ENCODE measurements around the gene LCN6. TPM values are rescaled to one million over a fixed set of nuclear protein-coding genes. Genes with fewer than 3 reads are reported as not detected.

Gene LCN6
- total and polyA plus RNA-seq, 2 of the 4 experiments (the other 2 are of a cell fraction): not detected

DNA sequence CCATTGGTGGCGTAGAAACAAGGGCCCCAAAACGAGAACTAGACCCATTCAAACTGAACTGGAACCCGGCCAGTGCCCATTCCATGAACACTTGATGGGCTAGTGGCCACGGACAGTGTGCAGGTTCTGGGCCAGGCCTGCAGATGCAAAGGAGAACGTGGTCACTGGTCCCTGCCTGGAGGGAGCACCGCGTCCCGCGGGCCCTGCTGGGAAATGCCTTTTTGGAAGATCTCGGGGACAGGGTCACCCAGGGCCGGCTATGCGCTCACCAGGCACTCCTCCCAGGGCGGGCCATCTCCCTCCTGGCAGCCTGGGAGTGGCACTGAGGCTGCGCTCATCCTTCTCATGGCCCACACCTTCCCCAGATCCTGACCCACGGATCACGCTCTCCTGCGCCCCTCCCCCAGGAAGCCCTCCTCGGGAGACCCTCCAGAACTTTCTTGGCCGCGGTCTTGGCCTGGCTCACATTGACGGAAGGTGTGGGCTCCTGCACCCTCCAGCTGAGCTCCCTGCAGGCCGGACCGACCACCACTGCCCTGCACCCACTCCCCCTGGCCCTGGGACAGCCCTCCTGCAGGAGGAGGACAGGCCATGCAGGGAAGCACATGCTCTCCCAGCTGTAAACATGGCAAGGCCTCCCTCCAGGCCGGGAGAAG is 38.7 kb downstream of the LCN6 start:
- BruUV-seq (replicated peaks): no TSS peak
- H2BK20ac ChIP-seq (ENCODE audit: low read depth, low read length): no peak overlapping the region
- no peak overlapping the region for H2BK5ac ChIP-seq (ENCODE audit: low read depth, low read length, poor library complexity, severe bottlenecking)
- no peaks in the 10 kb centered on the region for H3K79me1 ChIP-seq (ENCODE audit: low read depth in 1 of 2, low read length in 2 of 2)
- in situ Hi-C loops (cut with MboI; ENCODE audit: low sequenced_read_pairs) (no loop called here), intact Hi-C loops (cut with micrococcal nuclease) (no loop called here), dilution Hi-C loops (cut with HindIII; ENCODE audit: low sequenced_read_pairs, unreplicated experiment) (no loop called here)
- no peak overlapping the region for H2AK9ac ChIP-seq (replicated peaks; ENCODE audit: low read depth, low read length, poor library complexity)
- H2BK120ac ChIP-seq (ENCODE audit: low read depth, low read length): no peak overlapping the region
- no peak overlapping the region for H4K5ac ChIP-seq (ENCODE audit: low read depth, low read length)
- no peak overlapping the region for H3K9ac ChIP-seq (ENCODE audit: low read depth, low read length)
- ChIA-PET POLR2A (ENCODE audit: unreplicated experiment) (no interaction called here), CTCF (no interaction called here)
- H3K14ac ChIP-seq (replicated peaks; ENCODE audit: low read depth, low read length): no peak overlapping the region
- no peaks in the 10 kb centered on the region for H4K20me1 ChIP-seq (ENCODE audit: insufficient read depth, low read length)
- H3K4ac ChIP-seq (ENCODE audit: low read depth, low read length): no peak overlapping the region
- no peaks in the 10 kb centered on the region for H3K36me3 ChIP-seq (ENCODE audit: control insufficient read depth, insufficient read depth, low read length)
- no peak overlapping the region for H4K8ac ChIP-seq (ENCODE audit: low read depth in 2 of 2, low read length in 2 of 2)
- H2AFZ ChIP-seq (replicated peaks; ENCODE audit: low read length, poor library complexity): peak overlapping the region; percentile 23
- no peak overlapping the region for H3K18ac ChIP-seq (ENCODE audit: low read depth, low read length)
- ATAC-seq (ENCODE audit: low read depth) (no peak), DNase-seq (no peak)
- no peak overlapping the region for H4K91ac ChIP-seq (ENCODE audit: insufficient read depth, low read depth, low read length)
- H2BK15ac ChIP-seq (ENCODE audit: low read depth, low read length): no peak overlapping the region
- no peak overlapping the region for H3K4me3 ChIP-seq (ENCODE audit: insufficient read depth, low read depth, low read length)
- H2AK5ac ChIP-seq (ENCODE audit: low read depth, low read length): no peak overlapping the region
- no peak overlapping the region for H3K4me2 ChIP-seq (ENCODE audit: low read depth, low read length)
- H3K27me3 ChIP-seq (ENCODE audit: control insufficient read depth, insufficient read depth, low read length): peaks cover 17% of the 10 kb centered on the region
- no peaks in the 10 kb centered on the region for H3K9me3 ChIP-seq (ENCODE audit: control insufficient read depth, insufficient read depth, low read length)
- no peaks in the 10 kb centered on the region for H3K9me1 ChIP-seq (ENCODE audit: insufficient read depth, low read length)
- H3K23ac ChIP-seq (ENCODE audit: low read depth, low read length): no peak overlapping the region
- no peak overlapping the region for H3K56ac ChIP-seq (ENCODE audit: extremely low read depth, insufficient read depth, low read length)
- no peak overlapping the region for H3K27ac ChIP-seq (ENCODE audit: insufficient read depth, low read length)
- 85% methylated on average over 11 of the region's 24 CpGs; no CpG with 5 or more reads in 1 of the 2 experiments for WGBS, 2 experiments (ENCODE audit: extremely low coverage in 2 of 2, insufficient read length in 1 of 2)
- H3K4me1 ChIP-seq (ENCODE audit: control insufficient read depth, insufficient read depth, low read length): peaks cover 1% of the 10 kb centered on the region; the same call in 1 of the 2 replicates
- TF ChIP-seq, protein P1, sequence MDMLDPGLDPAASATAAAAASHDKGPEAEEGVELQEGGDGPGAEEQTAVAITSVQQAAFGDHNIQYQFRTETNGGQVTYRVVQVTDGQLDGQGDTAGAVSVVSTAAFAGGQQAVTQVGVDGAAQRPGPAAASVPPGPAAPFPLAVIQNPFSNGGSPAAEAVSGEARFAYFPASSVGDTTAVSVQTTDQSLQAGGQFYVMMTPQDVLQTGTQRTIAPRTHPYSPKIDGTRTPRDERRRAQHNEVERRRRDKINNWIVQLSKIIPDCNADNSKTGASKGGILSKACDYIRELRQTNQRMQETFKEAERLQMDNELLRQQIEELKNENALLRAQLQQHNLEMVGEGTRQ (IDR thresholded peaks at IDR 0.05; ENCODE audit: low read depth, low read length): no peak
- TF ChIP-seq RCOR1 (IDR thresholded peaks at IDR 0.05; ENCODE audit: insufficient replicate concordance, low read length): no peak
- no peak for TF ChIP-seq RAD21 (IDR thresholded peaks at IDR 0.05; ENCODE audit: low read length)
- no peak for TF ChIP-seq CHD1 (IDR thresholded peaks at IDR 0.05; ENCODE audit: low read depth, low read length)
- TF ChIP-seq RFX5 (IDR thresholded peaks at IDR 0.05; ENCODE audit: low read depth, low read length): no peak
- TF ChIP-seq MXI1 (IDR thresholded peaks at IDR 0.05; ENCODE audit: borderline replicate concordance, low read depth, low read length): no peak
- no peak for TF ChIP-seq BHLHE40 (IDR thresholded peaks at IDR 0.05; ENCODE audit: low read depth, low read length)
- TF ChIP-seq MAZ (IDR thresholded peaks at IDR 0.05; ENCODE audit: borderline replicate concordance, low read depth, low read length): no peak
- TF ChIP-seq, protein P2, sequence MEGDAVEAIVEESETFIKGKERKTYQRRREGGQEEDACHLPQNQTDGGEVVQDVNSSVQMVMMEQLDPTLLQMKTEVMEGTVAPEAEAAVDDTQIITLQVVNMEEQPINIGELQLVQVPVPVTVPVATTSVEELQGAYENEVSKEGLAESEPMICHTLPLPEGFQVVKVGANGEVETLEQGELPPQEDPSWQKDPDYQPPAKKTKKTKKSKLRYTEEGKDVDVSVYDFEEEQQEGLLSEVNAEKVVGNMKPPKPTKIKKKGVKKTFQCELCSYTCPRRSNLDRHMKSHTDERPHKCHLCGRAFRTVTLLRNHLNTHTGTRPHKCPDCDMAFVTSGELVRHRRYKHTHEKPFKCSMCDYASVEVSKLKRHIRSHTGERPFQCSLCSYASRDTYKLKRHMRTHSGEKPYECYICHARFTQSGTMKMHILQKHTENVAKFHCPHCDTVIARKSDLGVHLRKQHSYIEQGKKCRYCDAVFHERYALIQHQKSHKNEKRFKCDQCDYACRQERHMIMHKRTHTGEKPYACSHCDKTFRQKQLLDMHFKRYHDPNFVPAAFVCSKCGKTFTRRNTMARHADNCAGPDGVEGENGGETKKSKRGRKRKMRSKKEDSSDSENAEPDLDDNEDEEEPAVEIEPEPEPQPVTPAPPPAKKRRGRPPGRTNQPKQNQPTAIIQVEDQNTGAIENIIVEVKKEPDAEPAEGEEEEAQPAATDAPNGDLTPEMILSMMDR (conservative IDR thresholded peaks at IDR 0.05; ENCODE audit: low read depth, low read length): no peak
- TF ChIP-seq POLR2A (IDR thresholded peaks at IDR 0.05; ENCODE audit: low read depth, low read length): no peak
- no peak for TF ChIP-seq CEBPB (IDR thresholded peaks at IDR 0.05; ENCODE audit: low read depth, low read length)
- TF ChIP-seq SMC3 (IDR thresholded peaks at IDR 0.05; ENCODE audit: low read depth, low read length): no peak
- TF ChIP-seq NFE2L2 (IDR thresholded peaks at IDR 0.05; ENCODE audit: low read depth, low read length): no peak
- no peak for TF ChIP-seq MAFK (IDR thresholded peaks at IDR 0.05; ENCODE audit: low read depth, low read length)
- TF ChIP-seq, protein P3, sequence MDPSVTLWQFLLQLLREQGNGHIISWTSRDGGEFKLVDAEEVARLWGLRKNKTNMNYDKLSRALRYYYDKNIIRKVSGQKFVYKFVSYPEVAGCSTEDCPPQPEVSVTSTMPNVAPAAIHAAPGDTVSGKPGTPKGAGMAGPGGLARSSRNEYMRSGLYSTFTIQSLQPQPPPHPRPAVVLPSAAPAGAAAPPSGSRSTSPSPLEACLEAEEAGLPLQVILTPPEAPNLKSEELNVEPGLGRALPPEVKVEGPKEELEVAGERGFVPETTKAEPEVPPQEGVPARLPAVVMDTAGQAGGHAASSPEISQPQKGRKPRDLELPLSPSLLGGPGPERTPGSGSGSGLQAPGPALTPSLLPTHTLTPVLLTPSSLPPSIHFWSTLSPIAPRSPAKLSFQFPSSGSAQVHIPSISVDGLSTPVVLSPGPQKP (IDR thresholded peaks at IDR 0.05; ENCODE audit: borderline replicate concordance, low read depth, low read length): no peak

All from IMR-90 (cell line).